HepG2 (cell line): ENCODE results near the gene RHBDD1. TPM values are rescaled to one million over a fixed set of nuclear protein-coding genes. Genes with fewer than 3 reads are reported as not detected.

ENCODE experiments used
- AGO1 ChIP-seq: fragments of 200-400 bp; formaldehyde crosslinking; IDR thresholded peaks from 2 replicates; pipeline ENCODE4 v1.6.1; 2017; ENCODE audit warnings: mild to moderate bottlenecking, low read depth, low read length, moderate library complexity; ENCODE audit not compliant: poor library complexity, severe bottlenecking
- ARNTL ChIP-seq: sonication (generic); formaldehyde crosslinking; IDR thresholded peaks from 2 replicates; pipeline ENCODE4 v1.4.0; 2020; ENCODE audit warnings: mild to moderate bottlenecking, missing genetic modification reagents
- BHLHE40 ChIP-seq: IDR thresholded peaks from 2 replicates; pipeline ENCODE4 v1.6.1; 2011; ENCODE audit warnings: low read length, improper control_type of control experiment
- DNMT3B ChIP-seq: conservative IDR thresholded peaks from 2 replicates; pipeline ENCODE4 v1.6.1; 2016; ENCODE audit warnings: missing biosample characterization, control low read depth
- HDAC6 ChIP-seq: fragments of 200-600 bp; sonication (generic); IDR thresholded peaks from 2 replicates; pipeline ENCODE4 v1.7.0; 2017; ENCODE audit warnings: mild to moderate bottlenecking, antibody characterized with exemption, low read length, low read depth
- JUND ChIP-seq: sonication (generic); formaldehyde crosslinking; IDR thresholded peaks from 2 replicates; pipeline ENCODE4 v1.8.0; 2022; ENCODE audit warnings: mild to moderate bottlenecking, missing genetic modification reagents
- KDM4B ChIP-seq: sonication (generic); formaldehyde crosslinking; IDR thresholded peaks from 2 replicates; pipeline ENCODE4 v1.4.0; 2020; ENCODE audit warnings: missing genetic modification reagents
- MAFF ChIP-seq: IDR thresholded peaks from 2 replicates; pipeline ENCODE4 v1.6.1; 2011; ENCODE audit warnings: low read depth, low read length, improper control_type of control experiment
- MED13 ChIP-seq: sonication (generic); formaldehyde crosslinking; IDR thresholded peaks from 2 replicates; pipeline ENCODE4 v1.5.0; 2020; ENCODE audit warnings: missing genetic modification reagents
- NFE2L2 ChIP-seq: fragments of 150-350 bp; IDR thresholded peaks from 2 replicates; pipeline ENCODE4 v1.6.1; 2014; ENCODE audit warnings: low read length
- NFKBIZ ChIP-seq: IDR thresholded peaks from 2 replicates; pipeline ENCODE4 v1.6.1; 2018; ENCODE audit warnings: missing genetic modification reagents, missing compliant biosample characterization
- SMAD3 ChIP-seq: sonication (generic); formaldehyde crosslinking; IDR thresholded peaks from 2 replicates; pipeline ENCODE4 v1.4.0; 2020; ENCODE audit warnings: missing genetic modification reagents
- SOX5 ChIP-seq: IDR thresholded peaks from 2 replicates; pipeline ENCODE4 v1.6.1; 2016; ENCODE audit warnings: borderline replicate concordance
- ZMYM4 ChIP-seq: sonication (generic); formaldehyde crosslinking; IDR thresholded peaks from 2 replicates; pipeline ENCODE4 v1.8.1; 2023; ENCODE audit warnings: mild to moderate bottlenecking, missing genetic modification reagents
- ZNF292 ChIP-seq: sonication (generic); formaldehyde crosslinking; IDR thresholded peaks from 2 replicates; pipeline ENCODE4 v1.8.1; 2022; ENCODE audit warnings: mild to moderate bottlenecking, low read depth, missing genetic modification reagents, borderline replicate concordance
- ZNF33B ChIP-seq: sonication (generic); formaldehyde crosslinking; IDR thresholded peaks from 2 replicates; pipeline ENCODE4 v1.5.1; 2020; ENCODE audit warnings: mild to moderate bottlenecking, missing genetic modification reagents
- ZNF44 ChIP-seq: sonication (generic); formaldehyde crosslinking; IDR thresholded peaks from 2 replicates; pipeline ENCODE4 v1.5.1; 2020; ENCODE audit warnings: mild to moderate bottlenecking, missing genetic modification reagents
- ZNF446 ChIP-seq: sonication (generic); formaldehyde crosslinking; IDR thresholded peaks from 2 replicates; pipeline ENCODE4 v1.5.0; 2020; ENCODE audit warnings: mild to moderate bottlenecking, missing genetic modification reagents
- ZNF496 ChIP-seq: sonication (generic); formaldehyde crosslinking; IDR thresholded peaks from 2 replicates; pipeline ENCODE4 v1.8.1; 2023; ENCODE audit warnings: mild to moderate bottlenecking, moderate library complexity, missing genetic modification reagents; ENCODE audit not compliant: insufficient replicate concordance
- ZNF577 ChIP-seq: sonication (generic); formaldehyde crosslinking; IDR thresholded peaks from 2 replicates; pipeline ENCODE4 v1.4.0; 2020; ENCODE audit warnings: mild to moderate bottlenecking, low read depth, missing genetic modification reagents, borderline replicate concordance
- ZNF629 ChIP-seq: sonication (generic); formaldehyde crosslinking; conservative IDR thresholded peaks from 2 replicates; pipeline ENCODE4 v1.5.0; 2020; ENCODE audit warnings: missing genetic modification reagents
- ZNF7 ChIP-seq: IDR thresholded peaks from 2 replicates; pipeline ENCODE4 v1.6.1; 2016; ENCODE audit warnings: missing biosample characterization, missing genetic modification reagents
- ZNF720 ChIP-seq: sonication (generic); formaldehyde crosslinking; IDR thresholded peaks from 2 replicates; pipeline ENCODE4 v1.4.0; 2020; ENCODE audit warnings: missing genetic modification reagents
- polyA plus RNA-seq, 8 experiments: library from polyadenylated mRNA; depleted of rRNA in 3 of 8; stranded (reverse) in 7 of 8; unstranded in 1 of 8; fragments of >200 nt; fragmentation: Illumina TruSeq in 4 of 8; extraction: Trizol in 4 of 8; gene quantifications; 2 replicates each; pipeline versions ENCODE4 v1.2.1 to v1.2.3, GENCODE V29; 2011 to 2016; ENCODE audit warnings: low read depth in 4 of 8, missing spikeins in 1 of 8, mixed read lengths in 1 of 8; ENCODE audit not compliant: insufficient read depth in 1 of 8
- total RNA-seq, 5 experiments: library from RNA; depleted of rRNA; stranded (reverse); fragments of >200 nt; fragmentation: Illumina TruSeq; extraction: Trizol; gene quantifications; 2 replicates each; pipeline ENCODE4 v1.2.3, GENCODE V29; 2016; ENCODE audit warnings: low read depth in 1 of 5
- TF ChIP-seq, protein P1 (sequence below): sonication (generic); formaldehyde crosslinking; IDR thresholded peaks from 2 replicates; pipeline ENCODE4 v1.8.0; 2023; ENCODE audit warnings: mild to moderate bottlenecking, missing genetic modification reagents
- TF ChIP-seq, protein P2 (sequence below): sonication (generic); formaldehyde crosslinking; IDR thresholded peaks from 2 replicates; pipeline ENCODE4 v1.9.0; 2021; ENCODE audit warnings: missing genetic modification reagents, mild to moderate bottlenecking, borderline replicate concordance
- TF ChIP-seq, protein P3 (sequence below): sonication (generic); formaldehyde crosslinking; IDR thresholded peaks from 2 replicates; pipeline ENCODE4 v1.4.0; 2020; ENCODE audit warnings: missing genetic modification reagents
- TF ChIP-seq, protein P4 (sequence below): sonication (generic); formaldehyde crosslinking; IDR thresholded peaks from 2 replicates; pipeline ENCODE4 v1.4.0; 2020; ENCODE audit warnings: missing genetic modification reagents
- TF ChIP-seq, protein P5 (sequence below): sonication (generic); formaldehyde crosslinking; IDR thresholded peaks from 2 replicates; pipeline ENCODE4 v1.8.1; 2023; ENCODE audit warnings: missing genetic modification reagents, inconsistent platforms, borderline replicate concordance

Gene RHBDD1
- total and polyA plus RNA-seq, 2 of the 13 experiments (the other 11 are each of a cell fraction or from before 2014, with no cell fraction given): 8.2 to 9.5 TPM

DNA sequence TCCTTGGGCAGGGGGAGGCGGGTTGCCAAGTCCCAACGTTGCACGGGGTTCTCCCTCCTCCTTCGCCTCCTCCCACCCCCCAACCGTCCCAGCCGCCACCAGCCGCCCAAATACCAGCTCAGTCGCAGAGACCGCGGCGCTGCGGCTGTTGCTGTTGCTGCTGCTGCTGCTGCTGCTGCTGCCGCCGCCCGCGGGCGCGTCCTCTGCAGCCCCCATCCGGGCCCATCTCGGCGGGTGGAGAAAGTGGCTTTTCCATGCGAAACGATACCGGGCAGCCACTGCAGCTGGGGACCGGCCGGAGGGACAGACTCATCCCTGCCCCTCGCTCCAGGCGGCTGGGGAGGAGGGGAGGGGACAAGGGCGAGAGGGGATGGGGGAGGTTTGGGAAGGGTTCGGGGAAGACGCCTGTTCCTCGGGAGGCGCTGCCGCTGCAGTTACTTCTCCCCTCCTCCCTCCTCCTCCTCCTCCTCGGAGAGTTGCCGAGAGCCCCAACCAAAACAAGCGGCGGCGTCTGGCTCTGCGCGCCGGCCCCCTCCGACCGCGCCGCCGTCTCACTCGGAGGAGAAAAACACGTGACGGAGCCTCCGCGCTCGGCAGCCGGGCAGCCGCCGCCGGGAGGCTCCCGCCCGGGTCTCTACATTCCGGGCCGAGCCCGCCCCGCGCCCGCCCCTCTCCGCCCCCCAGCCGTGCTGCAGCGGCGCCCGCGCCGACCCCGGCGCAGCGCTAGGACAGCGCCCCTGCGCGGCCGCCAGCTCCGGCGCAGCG is 36.5 kb upstream of the RHBDD1 start, which contains the start of gene IRS1 (continued):
- TF ChIP-seq, protein P1, sequence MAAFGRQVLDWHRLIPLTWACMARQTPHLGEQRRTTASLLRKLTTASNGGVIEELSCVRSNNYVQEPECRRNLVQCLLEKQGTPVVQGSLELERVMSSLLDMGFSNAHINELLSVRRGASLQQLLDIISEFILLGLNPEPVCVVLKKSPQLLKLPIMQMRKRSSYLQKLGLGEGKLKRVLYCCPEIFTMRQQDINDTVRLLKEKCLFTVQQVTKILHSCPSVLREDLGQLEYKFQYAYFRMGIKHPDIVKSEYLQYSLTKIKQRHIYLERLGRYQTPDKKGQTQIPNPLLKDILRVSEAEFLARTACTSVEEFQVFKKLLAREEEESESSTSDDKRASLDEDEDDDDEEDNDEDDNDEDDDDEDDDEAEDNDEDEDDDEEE (CRISPR knock-in tag): peak; percentile 60; the same call in 1 of the 2 replicates
- TF ChIP-seq KDM4B (CRISPR knock-in tag) (no peak), ZMYM4 (CRISPR knock-in tag) (peak; percentile 67; the same call in 1 of the 2 replicates), HDAC6 (no peak), MED13 (CRISPR knock-in tag) (no peak), SMAD3 (CRISPR knock-in tag) (no peak), ZNF292 (CRISPR knock-in tag) (no peak), ZNF577 (CRISPR knock-in tag) (no peak), ZNF33B (CRISPR knock-in tag) (no peak; the same call in 1 of the 2 replicates), ZNF7 (CRISPR knock-in tag) (no peak), ZNF44 (CRISPR knock-in tag) (no peak), JUND (CRISPR knock-in tag) (no peak), NFKBIZ (CRISPR knock-in tag) (no peak), MAFF (no peak), AGO1 (no peak), DNMT3B (no peak), ARNTL (peak; percentile 49; the same call in 1 of the 2 replicates), SOX5 (CRISPR knock-in tag) (no peak), ZNF629 (CRISPR knock-in tag) (no peak), NFE2L2 (no peak), ZNF496 (CRISPR knock-in tag) (no peak), BHLHE40 (peak; percentile 80), ZNF446 (CRISPR knock-in tag) (0 out of 2 replicates have a peak, but pooled peaks have one; percentile 74), ZNF720 (no peak)
- TF ChIP-seq, protein P2, sequence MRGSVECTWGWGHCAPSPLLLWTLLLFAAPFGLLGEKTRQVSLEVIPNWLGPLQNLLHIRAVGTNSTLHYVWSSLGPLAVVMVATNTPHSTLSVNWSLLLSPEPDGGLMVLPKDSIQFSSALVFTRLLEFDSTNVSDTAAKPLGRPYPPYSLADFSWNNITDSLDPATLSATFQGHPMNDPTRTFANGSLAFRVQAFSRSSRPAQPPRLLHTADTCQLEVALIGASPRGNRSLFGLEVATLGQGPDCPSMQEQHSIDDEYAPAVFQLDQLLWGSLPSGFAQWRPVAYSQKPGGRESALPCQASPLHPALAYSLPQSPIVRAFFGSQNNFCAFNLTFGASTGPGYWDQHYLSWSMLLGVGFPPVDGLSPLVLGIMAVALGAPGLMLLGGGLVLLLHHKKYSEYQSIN (CRISPR knock-in tag): no peak
- TF ChIP-seq, protein P3, sequence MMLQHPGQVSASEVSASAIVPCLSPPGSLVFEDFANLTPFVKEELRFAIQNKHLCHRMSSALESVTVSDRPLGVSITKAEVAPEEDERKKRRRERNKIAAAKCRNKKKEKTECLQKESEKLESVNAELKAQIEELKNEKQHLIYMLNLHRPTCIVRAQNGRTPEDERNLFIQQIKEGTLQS (CRISPR knock-in tag): no peak
- TF ChIP-seq, protein P4, sequence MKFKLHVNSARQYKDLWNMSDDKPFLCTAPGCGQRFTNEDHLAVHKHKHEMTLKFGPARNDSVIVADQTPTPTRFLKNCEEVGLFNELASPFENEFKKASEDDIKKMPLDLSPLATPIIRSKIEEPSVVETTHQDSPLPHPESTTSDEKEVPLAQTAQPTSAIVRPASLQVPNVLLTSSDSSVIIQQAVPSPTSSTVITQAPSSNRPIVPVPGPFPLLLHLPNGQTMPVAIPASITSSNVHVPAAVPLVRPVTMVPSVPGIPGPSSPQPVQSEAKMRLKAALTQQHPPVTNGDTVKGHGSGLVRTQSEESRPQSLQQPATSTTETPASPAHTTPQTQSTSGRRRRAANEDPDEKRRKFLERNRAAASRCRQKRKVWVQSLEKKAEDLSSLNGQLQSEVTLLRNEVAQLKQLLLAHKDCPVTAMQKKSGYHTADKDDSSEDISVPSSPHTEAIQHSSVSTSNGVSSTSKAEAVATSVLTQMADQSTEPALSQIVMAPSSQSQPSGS (CRISPR knock-in tag): no peak
- TF ChIP-seq, protein P5, sequence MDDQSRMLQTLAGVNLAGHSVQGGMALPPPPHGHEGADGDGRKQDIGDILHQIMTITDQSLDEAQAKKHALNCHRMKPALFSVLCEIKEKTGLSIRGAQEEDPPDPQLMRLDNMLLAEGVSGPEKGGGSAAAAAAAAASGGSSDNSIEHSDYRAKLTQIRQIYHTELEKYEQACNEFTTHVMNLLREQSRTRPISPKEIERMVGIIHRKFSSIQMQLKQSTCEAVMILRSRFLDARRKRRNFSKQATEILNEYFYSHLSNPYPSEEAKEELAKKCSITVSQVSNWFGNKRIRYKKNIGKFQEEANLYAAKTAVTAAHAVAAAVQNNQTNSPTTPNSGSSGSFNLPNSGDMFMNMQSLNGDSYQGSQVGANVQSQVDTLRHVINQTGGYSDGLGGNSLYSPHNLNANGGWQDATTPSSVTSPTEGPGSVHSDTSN (CRISPR knock-in tag): no peak
